CD4-positive, alpha-beta T cell (primary cell): Measurements from ENCODE around the gene GABARAP. TPM values are rescaled to one million over a fixed set of nuclear protein-coding genes. Genes with fewer than 3 reads are reported as not detected.

Source experiments
- ATAC-seq: fragments of 200-7000 bp; cut with Tn5 transposase; one replicate; pipeline ENCODE4 v1.10.0; 2022; ENCODE audit warnings: mild to moderate bottlenecking; ENCODE audit not compliant: poor library complexity
- CTCF ChIA-PET: fragments of 350-600 bp; sonication (Branson Sonifier 250); formaldehyde crosslinking; loops from one replicate; lab custom pipeline; 2021; ENCODE audit warnings: antibody characterized with exemption, inconsistent platforms; lab: Charles Lee
- POLR2A ChIA-PET: fragments of 350-600 bp; sonication (Branson Sonifier 250); formaldehyde crosslinking; loops from one replicate; lab custom pipeline; 2021; ENCODE audit warnings: antibody characterized with exemption, inconsistent platforms; lab: Charles Lee
- DNase-seq, 14 experiments: peaks; one replicate each; pipeline ENCODE4 v3.0.0-alpha.2; 2013 to 2020; ENCODE audit warnings: mixed read lengths in 2 of 14
- H3K27ac ChIP-seq, 2 donors: one replicate each; pipeline versions ENCODE4 v1.5.1 to v1.7.0; 2013; ENCODE audit warnings: low read length in 2 of 2, low read depth in 1 of 2, mild to moderate bottlenecking in 1 of 2
- H3K27me3 ChIP-seq, 2 experiments: 1 replicate in 1 of 2; 2 replicates in 1 of 2; pipeline versions ENCODE4 v1.6.1 to v1.7.0; 2013; ENCODE audit warnings: low read length in 2 of 2, control low read depth in 1 of 2, mild to moderate bottlenecking in 1 of 2, moderate library complexity in 1 of 2; ENCODE audit not compliant: insufficient read depth in 2 of 2, control insufficient read depth in 1 of 2
- H3K36me3 ChIP-seq: one replicate; pipeline ENCODE4 v1.6.1; 2013; ENCODE audit warnings: low read length, control low read depth; ENCODE audit not compliant: insufficient read depth
- H3K4me1 ChIP-seq: one replicate; pipeline ENCODE4 v1.6.1; 2013; ENCODE audit warnings: low read length, control low read depth; ENCODE audit not compliant: insufficient read depth
- H3K4me3 ChIP-seq: one replicate; pipeline ENCODE4 v1.5.1; 2013; ENCODE audit warnings: mild to moderate bottlenecking, low read length, moderate library complexity
- H3K9me3 ChIP-seq, 2 experiments: 1 replicate in 1 of 2; 2 replicates in 1 of 2; pipeline versions ENCODE4 v1.6.1 to v1.7.0; 2013; ENCODE audit warnings: low read length in 2 of 2, mild to moderate bottlenecking in 2 of 2, control low read depth in 1 of 2, moderate library complexity in 1 of 2; ENCODE audit not compliant: control insufficient read depth in 1 of 2, insufficient read depth in 1 of 2
- H3K27ac Mint-ChIP-seq: one replicate; pipeline ENCODE4 v1.8.0; 2020; ENCODE audit warnings: mixed read lengths
- H3K27me3 Mint-ChIP-seq: one replicate; pipeline ENCODE4 v1.8.0; 2021; ENCODE audit warnings: mixed read lengths
- H3K36me3 Mint-ChIP-seq: one replicate; pipeline ENCODE4 v1.8.0; 2021; ENCODE audit warnings: low read depth, mixed read lengths
- H3K4me1 Mint-ChIP-seq: one replicate; pipeline ENCODE4 v1.8.0; 2021; ENCODE audit warnings: low read depth, mixed read lengths
- H3K4me3 Mint-ChIP-seq: one replicate; pipeline ENCODE4 v1.8.0; 2020; ENCODE audit warnings: mild to moderate bottlenecking, mixed read lengths
- H3K9me3 Mint-ChIP-seq: one replicate; pipeline ENCODE4 v1.8.0; 2020; ENCODE audit warnings: mixed read lengths
- intact Hi-C, 2 experiments: fragments of 100-400 bp; cut with DNase I in 1 of 2; cut with micrococcal nuclease in 1 of 2; formaldehyde crosslinking; loops; one replicate each; pipeline versions ENCODE4 v1.15.1 to v1.9.0; 2023 to 2025; cut with DNase I, micrococcal nuclease
- total RNA-seq, 174 experiments: library from RNA in 2 of 174; stranded (reverse) in 2 of 174; gene quantifications; one replicate each; pipeline ENCODE4 v1.2.3 and lab custom pipeline; 2021 to 2026
- TF ChIP-seq, protein P1 (sequence below): fragments of 200-600 bp; IDR thresholded peaks from one replicate; pipeline ENCODE4 v1.8.0; 2022; ENCODE audit warnings: antibody characterized with exemption, mild to moderate bottlenecking

GABARAP gene
- total RNA-seq, 2 experiments from 2014 or later = 182 to 195 TPM

- Mint-ChIP-seq H3K27ac (peak overlapping the region; percentile 73), H3K4me1 (peaks cover 74% of the 10 kb centered on the region), H3K9me3 (no peaks in the 10 kb centered on the region), H3K36me3 (peaks cover under 1% of the 10 kb centered on the region), H3K27me3 (peaks cover under 1% of the 10 kb centered on the region), H3K4me3 (peak overlapping the region; percentile 95)
- POLR2A ChIA-PET = interaction anchor here (13.1 kb wide), 1 partner anchor 20 kb away, joined by 234 read pairs; the partner anchor contains the start of genes DVL2, GABARAP and PHF23
- TF ChIP-seq, protein P1, sequence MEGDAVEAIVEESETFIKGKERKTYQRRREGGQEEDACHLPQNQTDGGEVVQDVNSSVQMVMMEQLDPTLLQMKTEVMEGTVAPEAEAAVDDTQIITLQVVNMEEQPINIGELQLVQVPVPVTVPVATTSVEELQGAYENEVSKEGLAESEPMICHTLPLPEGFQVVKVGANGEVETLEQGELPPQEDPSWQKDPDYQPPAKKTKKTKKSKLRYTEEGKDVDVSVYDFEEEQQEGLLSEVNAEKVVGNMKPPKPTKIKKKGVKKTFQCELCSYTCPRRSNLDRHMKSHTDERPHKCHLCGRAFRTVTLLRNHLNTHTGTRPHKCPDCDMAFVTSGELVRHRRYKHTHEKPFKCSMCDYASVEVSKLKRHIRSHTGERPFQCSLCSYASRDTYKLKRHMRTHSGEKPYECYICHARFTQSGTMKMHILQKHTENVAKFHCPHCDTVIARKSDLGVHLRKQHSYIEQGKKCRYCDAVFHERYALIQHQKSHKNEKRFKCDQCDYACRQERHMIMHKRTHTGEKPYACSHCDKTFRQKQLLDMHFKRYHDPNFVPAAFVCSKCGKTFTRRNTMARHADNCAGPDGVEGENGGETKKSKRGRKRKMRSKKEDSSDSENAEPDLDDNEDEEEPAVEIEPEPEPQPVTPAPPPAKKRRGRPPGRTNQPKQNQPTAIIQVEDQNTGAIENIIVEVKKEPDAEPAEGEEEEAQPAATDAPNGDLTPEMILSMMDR = no peak
- H3K9me3 ChIP-seq = no peaks in the 10 kb centered on the region
- peak overlapping the region in 1 of 2 donors; percentile 44 for H3K27ac ChIP-seq
- H3K27me3 ChIP-seq = no peaks in the 10 kb centered on the region
- DNase-seq (peak in 3 of 14 experiments; percentile 18 to 60 (median 53)), ATAC-seq (no peak)
- peaks cover 10% of the 10 kb centered on the region for H3K36me3 ChIP-seq
- intact Hi-C loops = loop anchor here in 1 of 2 experiments (5.0 kb wide), 1 partner anchor 35 kb away; the partner anchor contains the start of genes CTDNEP1 and ELP5
- H3K4me3 ChIP-seq = peak overlapping the region; percentile 37
- CTCF ChIA-PET = no interaction called here
- peaks cover 81% of the 10 kb centered on the region for H3K4me1 ChIP-seq
Observed at GRCh38 chr17:7217113-7217987, 24.9 kb downstream of the GABARAP start.

GRCh38 chr17:7216242-7217112 is 25.8 kb downstream of the GABARAP start:
- Mint-ChIP-seq H3K9me3 (no peaks in the 10 kb centered on the region), H3K36me3 (no peaks in the 10 kb centered on the region), H3K4me3 (peak overlapping the region; percentile 76), H3K4me1 (peaks cover 80% of the 10 kb centered on the region), H3K27ac (peak overlapping the region; percentile 93), H3K27me3 (peaks cover 5% of the 10 kb centered on the region)
- ChIA-PET CTCF (no interaction called here), POLR2A (interaction anchor here (13.1 kb wide), 1 partner anchor 21 kb away, joined by 234 read pairs; the partner anchor contains the start of genes DVL2, GABARAP and PHF23)
- intact Hi-C loops = loop anchor here in 1 of 2 experiments (5.0 kb wide), 1 partner anchor 36 kb away; the partner anchor contains the start of genes CTDNEP1 and ELP5
- DNase-seq (no peak), ATAC-seq (no peak)
- TF ChIP-seq, protein P1 = no peak
- H3K4me1 ChIP-seq = peaks cover 84% of the 10 kb centered on the region
- peaks cover under 1% of the 10 kb centered on the region for H3K36me3 ChIP-seq
- no peaks in the 10 kb centered on the region for H3K27me3 ChIP-seq
- peak overlapping the region; percentile 5 for H3K4me3 ChIP-seq
- H3K27ac ChIP-seq = peak overlapping the region in 1 of 2 donors; percentile 44
- H3K9me3 ChIP-seq = no peaks in the 10 kb centered on the region
